ENCODE results near the gene NUS1. TPM values are rescaled to one million over a fixed set of nuclear protein-coding genes. Genes with fewer than 3 reads are reported as not detected.

Gene NUS1
- total RNA-seq, 1 experiment from 2014 or later, result 73.8 TPM

DNA sequence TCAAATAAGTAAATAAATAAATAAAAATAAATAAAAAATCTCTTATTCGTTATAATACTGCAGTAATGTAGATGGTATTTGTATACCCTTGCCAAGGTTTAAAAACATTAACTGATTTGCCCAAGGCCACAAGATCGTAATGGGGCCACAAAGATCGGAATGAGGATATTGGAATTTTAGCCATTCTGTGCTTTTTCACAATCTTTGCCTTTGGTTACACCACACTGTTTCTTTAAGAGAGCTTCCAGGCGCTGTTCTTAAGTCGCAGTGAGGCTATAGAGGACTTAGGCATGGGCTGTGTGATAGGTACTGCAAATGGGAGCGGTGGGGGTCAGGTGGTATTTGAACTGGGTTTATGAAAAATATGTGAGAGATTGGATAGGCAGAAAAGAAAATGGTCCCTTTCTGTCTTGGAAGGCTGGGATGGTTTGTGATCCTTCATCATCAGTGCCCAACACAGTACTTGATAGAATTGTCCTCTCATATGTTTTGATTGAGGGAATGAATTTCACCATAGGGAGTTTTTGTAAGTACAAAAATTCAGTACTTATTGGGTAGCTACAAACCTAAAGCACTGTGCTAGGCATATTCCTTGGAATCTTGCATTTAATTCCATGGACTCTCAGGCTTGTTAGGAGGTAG, 1.4 kb downstream of the NUS1 start (continued):
- TF ChIP-seq, protein P1, sequence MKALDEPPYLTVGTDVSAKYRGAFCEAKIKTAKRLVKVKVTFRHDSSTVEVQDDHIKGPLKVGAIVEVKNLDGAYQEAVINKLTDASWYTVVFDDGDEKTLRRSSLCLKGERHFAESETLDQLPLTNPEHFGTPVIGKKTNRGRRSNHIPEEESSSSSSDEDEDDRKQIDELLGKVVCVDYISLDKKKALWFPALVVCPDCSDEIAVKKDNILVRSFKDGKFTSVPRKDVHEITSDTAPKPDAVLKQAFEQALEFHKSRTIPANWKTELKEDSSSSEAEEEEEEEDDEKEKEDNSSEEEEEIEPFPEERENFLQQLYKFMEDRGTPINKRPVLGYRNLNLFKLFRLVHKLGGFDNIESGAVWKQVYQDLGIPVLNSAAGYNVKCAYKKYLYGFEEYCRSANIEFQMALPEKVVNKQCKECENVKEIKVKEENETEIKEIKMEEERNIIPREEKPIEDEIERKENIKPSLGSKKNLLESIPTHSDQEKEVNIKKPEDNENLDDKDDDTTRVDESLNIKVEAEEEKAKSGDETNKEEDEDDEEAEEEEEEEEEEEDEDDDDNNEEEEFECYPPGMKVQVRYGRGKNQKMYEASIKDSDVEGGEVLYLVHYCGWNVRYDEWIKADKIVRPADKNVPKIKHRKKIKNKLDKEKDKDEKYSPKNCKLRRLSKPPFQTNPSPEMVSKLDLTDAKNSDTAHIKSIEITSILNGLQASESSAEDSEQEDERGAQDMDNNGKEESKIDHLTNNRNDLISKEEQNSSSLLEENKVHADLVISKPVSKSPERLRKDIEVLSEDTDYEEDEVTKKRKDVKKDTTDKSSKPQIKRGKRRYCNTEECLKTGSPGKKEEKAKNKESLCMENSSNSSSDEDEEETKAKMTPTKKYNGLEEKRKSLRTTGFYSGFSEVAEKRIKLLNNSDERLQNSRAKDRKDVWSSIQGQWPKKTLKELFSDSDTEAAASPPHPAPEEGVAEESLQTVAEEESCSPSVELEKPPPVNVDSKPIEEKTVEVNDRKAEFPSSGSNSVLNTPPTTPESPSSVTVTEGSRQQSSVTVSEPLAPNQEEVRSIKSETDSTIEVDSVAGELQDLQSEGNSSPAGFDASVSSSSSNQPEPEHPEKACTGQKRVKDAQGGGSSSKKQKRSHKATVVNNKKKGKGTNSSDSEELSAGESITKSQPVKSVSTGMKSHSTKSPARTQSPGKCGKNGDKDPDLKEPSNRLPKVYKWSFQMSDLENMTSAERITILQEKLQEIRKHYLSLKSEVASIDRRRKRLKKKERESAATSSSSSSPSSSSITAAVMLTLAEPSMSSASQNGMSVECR (CRISPR knock-in tag; IDR thresholded peaks at IDR 0.05; ENCODE audit: borderline replicate concordance), result no peak
- TF ChIP-seq FOXK1 (CRISPR knock-in tag; IDR thresholded peaks at IDR 0.05) (no peak), KAT7 (CRISPR knock-in tag; IDR thresholded peaks at IDR 0.05; ENCODE audit: borderline replicate concordance) (no peak), CBFB (CRISPR knock-in tag; IDR thresholded peaks at IDR 0.05; ENCODE audit: low read depth) (no peak), EMX1 (CRISPR knock-in tag; IDR thresholded peaks at IDR 0.05) (no peak), ETV6 (CRISPR knock-in tag; IDR thresholded peaks at IDR 0.05) (no peak), SOX15 (CRISPR knock-in tag; IDR thresholded peaks at IDR 0.05) (no peak), NFE2L1 (CRISPR knock-in tag; IDR thresholded peaks at IDR 0.05) (no peak), FOXJ3 (CRISPR knock-in tag; IDR thresholded peaks at IDR 0.05; ENCODE audit: borderline replicate concordance) (no peak), ZNF396 (CRISPR knock-in tag; IDR thresholded peaks at IDR 0.05; ENCODE audit: borderline replicate concordance) (no peak), OVOL2 (CRISPR knock-in tag; IDR thresholded peaks at IDR 0.05; ENCODE audit: borderline replicate concordance) (no peak)
- TF ChIP-seq, protein P2, sequence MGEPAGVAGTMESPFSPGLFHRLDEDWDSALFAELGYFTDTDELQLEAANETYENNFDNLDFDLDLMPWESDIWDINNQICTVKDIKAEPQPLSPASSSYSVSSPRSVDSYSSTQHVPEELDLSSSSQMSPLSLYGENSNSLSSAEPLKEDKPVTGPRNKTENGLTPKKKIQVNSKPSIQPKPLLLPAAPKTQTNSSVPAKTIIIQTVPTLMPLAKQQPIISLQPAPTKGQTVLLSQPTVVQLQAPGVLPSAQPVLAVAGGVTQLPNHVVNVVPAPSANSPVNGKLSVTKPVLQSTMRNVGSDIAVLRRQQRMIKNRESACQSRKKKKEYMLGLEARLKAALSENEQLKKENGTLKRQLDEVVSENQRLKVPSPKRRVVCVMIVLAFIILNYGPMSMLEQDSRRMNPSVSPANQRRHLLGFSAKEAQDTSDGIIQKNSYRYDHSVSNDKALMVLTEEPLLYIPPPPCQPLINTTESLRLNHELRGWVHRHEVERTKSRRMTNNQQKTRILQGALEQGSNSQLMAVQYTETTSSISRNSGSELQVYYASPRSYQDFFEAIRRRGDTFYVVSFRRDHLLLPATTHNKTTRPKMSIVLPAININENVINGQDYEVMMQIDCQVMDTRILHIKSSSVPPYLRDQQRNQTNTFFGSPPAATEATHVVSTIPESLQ (CRISPR knock-in tag; IDR thresholded peaks at IDR 0.05), result no peak
- TF ChIP-seq, protein P3, sequence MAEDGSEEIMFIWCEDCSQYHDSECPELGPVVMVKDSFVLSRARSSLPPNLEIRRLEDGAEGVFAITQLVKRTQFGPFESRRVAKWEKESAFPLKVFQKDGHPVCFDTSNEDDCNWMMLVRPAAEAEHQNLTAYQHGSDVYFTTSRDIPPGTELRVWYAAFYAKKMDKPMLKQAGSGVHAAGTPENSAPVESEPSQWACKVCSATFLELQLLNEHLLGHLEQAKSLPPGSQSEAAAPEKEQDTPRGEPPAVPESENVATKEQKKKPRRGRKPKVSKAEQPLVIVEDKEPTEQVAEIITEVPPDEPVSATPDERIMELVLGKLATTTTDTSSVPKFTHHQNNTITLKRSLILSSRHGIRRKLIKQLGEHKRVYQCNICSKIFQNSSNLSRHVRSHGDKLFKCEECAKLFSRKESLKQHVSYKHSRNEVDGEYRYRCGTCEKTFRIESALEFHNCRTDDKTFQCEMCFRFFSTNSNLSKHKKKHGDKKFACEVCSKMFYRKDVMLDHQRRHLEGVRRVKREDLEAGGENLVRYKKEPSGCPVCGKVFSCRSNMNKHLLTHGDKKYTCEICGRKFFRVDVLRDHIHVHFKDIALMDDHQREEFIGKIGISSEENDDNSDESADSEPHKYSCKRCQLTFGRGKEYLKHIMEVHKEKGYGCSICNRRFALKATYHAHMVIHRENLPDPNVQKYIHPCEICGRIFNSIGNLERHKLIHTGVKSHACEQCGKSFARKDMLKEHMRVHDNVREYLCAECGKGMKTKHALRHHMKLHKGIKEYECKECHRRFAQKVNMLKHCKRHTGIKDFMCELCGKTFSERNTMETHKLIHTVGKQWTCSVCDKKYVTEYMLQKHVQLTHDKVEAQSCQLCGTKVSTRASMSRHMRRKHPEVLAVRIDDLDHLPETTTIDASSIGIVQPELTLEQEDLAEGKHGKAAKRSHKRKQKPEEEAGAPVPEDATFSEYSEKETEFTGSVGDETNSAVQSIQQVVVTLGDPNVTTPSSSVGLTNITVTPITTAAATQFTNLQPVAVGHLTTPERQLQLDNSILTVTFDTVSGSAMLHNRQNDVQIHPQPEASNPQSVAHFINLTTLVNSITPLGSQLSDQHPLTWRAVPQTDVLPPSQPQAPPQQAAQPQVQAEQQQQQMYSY (CRISPR knock-in tag; IDR thresholded peaks at IDR 0.05), result no peak
- TF ChIP-seq, protein P4, sequence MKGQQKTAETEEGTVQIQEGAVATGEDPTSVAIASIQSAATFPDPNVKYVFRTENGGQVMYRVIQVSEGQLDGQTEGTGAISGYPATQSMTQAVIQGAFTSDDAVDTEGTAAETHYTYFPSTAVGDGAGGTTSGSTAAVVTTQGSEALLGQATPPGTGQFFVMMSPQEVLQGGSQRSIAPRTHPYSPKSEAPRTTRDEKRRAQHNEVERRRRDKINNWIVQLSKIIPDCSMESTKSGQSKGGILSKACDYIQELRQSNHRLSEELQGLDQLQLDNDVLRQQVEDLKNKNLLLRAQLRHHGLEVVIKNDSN (CRISPR knock-in tag; IDR thresholded peaks at IDR 0.05), result no peak
- TF ChIP-seq, protein P5, sequence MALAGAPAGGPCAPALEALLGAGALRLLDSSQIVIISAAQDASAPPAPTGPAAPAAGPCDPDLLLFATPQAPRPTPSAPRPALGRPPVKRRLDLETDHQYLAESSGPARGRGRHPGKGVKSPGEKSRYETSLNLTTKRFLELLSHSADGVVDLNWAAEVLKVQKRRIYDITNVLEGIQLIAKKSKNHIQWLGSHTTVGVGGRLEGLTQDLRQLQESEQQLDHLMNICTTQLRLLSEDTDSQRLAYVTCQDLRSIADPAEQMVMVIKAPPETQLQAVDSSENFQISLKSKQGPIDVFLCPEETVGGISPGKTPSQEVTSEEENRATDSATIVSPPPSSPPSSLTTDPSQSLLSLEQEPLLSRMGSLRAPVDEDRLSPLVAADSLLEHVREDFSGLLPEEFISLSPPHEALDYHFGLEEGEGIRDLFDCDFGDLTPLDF (CRISPR knock-in tag; IDR thresholded peaks at IDR 0.05), result no peak
- TF ChIP-seq, protein P6, sequence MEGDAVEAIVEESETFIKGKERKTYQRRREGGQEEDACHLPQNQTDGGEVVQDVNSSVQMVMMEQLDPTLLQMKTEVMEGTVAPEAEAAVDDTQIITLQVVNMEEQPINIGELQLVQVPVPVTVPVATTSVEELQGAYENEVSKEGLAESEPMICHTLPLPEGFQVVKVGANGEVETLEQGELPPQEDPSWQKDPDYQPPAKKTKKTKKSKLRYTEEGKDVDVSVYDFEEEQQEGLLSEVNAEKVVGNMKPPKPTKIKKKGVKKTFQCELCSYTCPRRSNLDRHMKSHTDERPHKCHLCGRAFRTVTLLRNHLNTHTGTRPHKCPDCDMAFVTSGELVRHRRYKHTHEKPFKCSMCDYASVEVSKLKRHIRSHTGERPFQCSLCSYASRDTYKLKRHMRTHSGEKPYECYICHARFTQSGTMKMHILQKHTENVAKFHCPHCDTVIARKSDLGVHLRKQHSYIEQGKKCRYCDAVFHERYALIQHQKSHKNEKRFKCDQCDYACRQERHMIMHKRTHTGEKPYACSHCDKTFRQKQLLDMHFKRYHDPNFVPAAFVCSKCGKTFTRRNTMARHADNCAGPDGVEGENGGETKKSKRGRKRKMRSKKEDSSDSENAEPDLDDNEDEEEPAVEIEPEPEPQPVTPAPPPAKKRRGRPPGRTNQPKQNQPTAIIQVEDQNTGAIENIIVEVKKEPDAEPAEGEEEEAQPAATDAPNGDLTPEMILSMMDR (IDR thresholded peaks at IDR 0.05), result no peak

Data from WTC11 (cell line).